CD14-positive monocyte (primary cell): ENCODE measurements around the gene ZC3H7A. TPM values are rescaled to one million over a fixed set of nuclear protein-coding genes. Genes with fewer than 3 reads are reported as not detected.
A peak's percentile ranks its signal among the peaks of the same experiment; 100 is the strongest.

ENCODE experiments used
- DNase-seq, 3 donors: peaks; one replicate each; pipeline ENCODE4 v3.0.0-alpha.2; 2011 to 2022
- H2AFZ ChIP-seq: 2 replicates; pipeline ENCODE4 v1.6.0; 2012; ENCODE audit warnings: mild to moderate bottlenecking, low read depth, low read length, inconsistent platforms; ENCODE audit not compliant: insufficient read depth, poor library complexity, severe bottlenecking
- H3K27ac ChIP-seq, 2 donors: 1 replicate in 1 of 2; 2 replicates in 1 of 2; pipeline ENCODE4 v1.5.1; 2012 to 2013; ENCODE audit warnings: low read length in 2 of 2, control low read depth in 1 of 2, inconsistent platforms in 1 of 2, low read depth in 1 of 2, mild to moderate bottlenecking in 1 of 2
- H3K27me3 ChIP-seq, 2 donors: one replicate each; pipeline versions ENCODE4 v1.6.0 to v1.6.1; 2011 to 2013; ENCODE audit warnings: low read length in 2 of 2; ENCODE audit not compliant: control insufficient read depth in 2 of 2, insufficient read depth in 2 of 2
- H3K36me3 ChIP-seq, 2 donors: replicated peaks in 1 of 2; 1 replicate in 1 of 2; 2 replicates in 1 of 2; pipeline versions ENCODE4 v1.5.1 to v1.6.1; 2012 to 2013; ENCODE audit warnings: low read length in 2 of 2, control low read depth in 1 of 2, inconsistent platforms in 1 of 2, mild to moderate bottlenecking in 1 of 2; ENCODE audit not compliant: insufficient read depth in 2 of 2, control insufficient read depth in 1 of 2
- H3K4me1 ChIP-seq, 2 donors: 1 replicate in 1 of 2; 2 replicates in 1 of 2; pipeline versions ENCODE4 v1.5.1 to v1.6.1; 2012 to 2013; ENCODE audit warnings: low read length in 2 of 2, control low read depth in 1 of 2, inconsistent platforms in 1 of 2, mild to moderate bottlenecking in 1 of 2, moderate library complexity in 1 of 2; ENCODE audit not compliant: insufficient read depth in 2 of 2, control insufficient read depth in 1 of 2
- H3K4me2 ChIP-seq: replicated peaks from 2 replicates; pipeline ENCODE3; 2012; ENCODE audit warnings: low read length, moderate library complexity, mild to moderate bottlenecking; ENCODE audit not compliant: poor library complexity, severe bottlenecking; ENCODE audit errors: extremely low read depth
- H3K4me3 ChIP-seq, 3 experiments: fragments of 200-600 bp in 1 of 3; sonication (generic) in 1 of 3; replicated peaks in 1 of 3; 1 replicate in 2 of 3; 2 replicates in 1 of 3; pipeline ENCODE4 v1.5.1; 2011 to 2013; ENCODE audit warnings: low read length in 3 of 3, mild to moderate bottlenecking in 3 of 3, control low read depth in 2 of 3, low read depth in 2 of 3, inconsistent platforms in 1 of 3, moderate library complexity in 1 of 3
- H3K79me2 ChIP-seq: 2 replicates; pipeline ENCODE4 v1.6.0; 2012; ENCODE audit warnings: mild to moderate bottlenecking, control low read depth, inconsistent platforms, low read length, moderate library complexity; ENCODE audit not compliant: insufficient read depth
- H3K9ac ChIP-seq: 2 replicates; pipeline ENCODE4 v1.6.0; 2017; ENCODE audit warnings: low read length, mild to moderate bottlenecking; ENCODE audit not compliant: insufficient read depth, poor library complexity, severe bottlenecking
- H3K9me3 ChIP-seq, 2 donors: replicated peaks in 1 of 2; 1 replicate in 1 of 2; 2 replicates in 1 of 2; pipeline versions ENCODE4 v1.5.1 to v1.6.1; 2012 to 2013; ENCODE audit warnings: low read length in 2 of 2, control low read depth in 1 of 2; ENCODE audit not compliant: control insufficient read depth in 1 of 2, insufficient read depth in 1 of 2
- H4K20me1 ChIP-seq: 2 replicates; pipeline ENCODE4 v1.6.0; 2012; ENCODE audit warnings: mild to moderate bottlenecking, low read length, control low read depth, moderate library complexity; ENCODE audit not compliant: insufficient read depth
- H3K27ac Mint-ChIP-seq, 7 donors: one replicate each; pipeline ENCODE4 v1.8.0; 2020; ENCODE audit warnings: mild to moderate bottlenecking in 7 of 7, mixed read lengths in 7 of 7, moderate library complexity in 6 of 7, inconsistent platforms in 2 of 7
- H3K27me3 Mint-ChIP-seq, 3 donors: one replicate each; pipeline ENCODE4 v1.8.0; 2021 to 2022; ENCODE audit warnings: low read depth in 3 of 3, mild to moderate bottlenecking in 3 of 3, mixed read lengths in 3 of 3, moderate library complexity in 3 of 3, inconsistent platforms in 1 of 3
- H3K36me3 Mint-ChIP-seq, 2 donors: one replicate each; pipeline ENCODE4 v1.8.0; 2020; ENCODE audit warnings: mixed read lengths in 2 of 2, inconsistent platforms in 1 of 2, mild to moderate bottlenecking in 1 of 2
- H3K4me1 Mint-ChIP-seq: one replicate; pipeline ENCODE4 v1.8.0; 2020; ENCODE audit warnings: mild to moderate bottlenecking, mixed read lengths
- H3K4me3 Mint-ChIP-seq, 2 donors: one replicate each; pipeline ENCODE4 v1.8.0; 2020; ENCODE audit warnings: mild to moderate bottlenecking in 2 of 2, mixed read lengths in 2 of 2, moderate library complexity in 1 of 2
- H3K9me3 Mint-ChIP-seq, 7 donors: one replicate each; pipeline ENCODE4 v1.8.0; 2020 to 2022; ENCODE audit warnings: mixed read lengths in 7 of 7, mild to moderate bottlenecking in 6 of 7, moderate library complexity in 6 of 7, inconsistent platforms in 2 of 7
- CTCF ChIP-seq: fragments of 200-600 bp; IDR thresholded peaks from one replicate; pipeline ENCODE4 v1.8.0; 2022; ENCODE audit warnings: antibody characterized with exemption, mild to moderate bottlenecking
- WGBS: methylation state at CpG from one replicate; pipeline ENCODE4 v1.1.5; 2013; ENCODE audit warnings: missing lambda C conversion rate; ENCODE audit not compliant: insufficient coverage; 5-methylcytosine and 5-hydroxymethylcytosine counted together
- intact Hi-C, 2 donors: fragments of 100-400 bp; cut with micrococcal nuclease; formaldehyde crosslinking; loops; one replicate each; pipeline versions ENCODE4 v1.15.0 to v1.15.1; 2023
- polyA plus RNA-seq, 3 donors: library from polyadenylated mRNA; depleted of rRNA in 1 of 3; unstranded in 2 of 3; stranded (reverse) in 1 of 3; fragments of 300-500 nt in 2 of 3; fragments of >200 nt in 1 of 3; fragmentation: Illumina TruSeq in 2 of 3; gene quantifications; 1 replicate in 2 of 3; 2 replicates in 1 of 3; pipeline ENCODE4 v1.2.3, GENCODE V29; 2012 to 2021

The ZC3H7A gene
- polyA plus RNA-seq, 3 donors: 22.6 to 62.0 (median 27.5) TPM

- intact Hi-C loops: loop anchor here (5.0 kb wide), 2 partner anchors 53 to 57 kb away; partner anchors contain the start of genes TXNDC11 (in 2 of the 2) and RSL1D1 (in 1 of the 2)
- Histone ChIP-seq H2AFZ (peak overlapping the region; percentile 58), H3K4me2 (peak overlapping the region; percentile 95), H3K27ac (peak overlapping the region; percentile 99 to 100), H3K9ac (peak overlapping the region; percentile 97), H3K27me3 (no peaks in the 10 kb centered on the region), H3K4me1 (peaks cover 52 to 62% of the 10 kb centered on the region in 2 donors), H3K79me2 (peaks cover 68% of the 10 kb centered on the region), H3K9me3 (no peaks in the 10 kb centered on the region), H4K20me1 (peaks cover 19% of the 10 kb centered on the region), H3K4me3 (peak overlapping the region; percentile 4 to 99 (median 98)), H3K36me3 (peaks cover 0 to 5% of the 10 kb centered on the region in 2 donors)
- no peak for TF ChIP-seq CTCF
- H3K4me3 Mint-ChIP-seq: peak overlapping the region; percentile 92 to 99
- peak overlapping the region; percentile 97 to 99 (median 98) for H3K27ac Mint-ChIP-seq
- peaks cover 53% of the 10 kb centered on the region for H3K4me1 Mint-ChIP-seq
- peaks cover 0 to 9% (median 0%) of the 10 kb centered on the region in 7 donors for H3K9me3 Mint-ChIP-seq
- peak; percentile 54 to 82 (median 64) for DNase-seq
- H3K27me3 Mint-ChIP-seq: peaks cover 0 to 4% (median 1%) of the 10 kb centered on the region in 3 donors
- WGBS: 62% methylated on average over 9 of the region's 14 CpGs
- peaks cover 13 to 18% of the 10 kb centered on the region in 2 donors for H3K36me3 Mint-ChIP-seq
These were observed 2.7 kb upstream of the ZC3H7A start for GRCh38 chr16:11799509-11800381.

GRCh38 chr16:11799017-11799381, 1.9 kb upstream of the ZC3H7A start:
- Histone ChIP-seq H2AFZ (no peak overlapping the region), H3K27ac (peak overlapping the region; percentile 99 to 100), H4K20me1 (peaks cover 26% of the 10 kb centered on the region), H3K9ac (peak overlapping the region; percentile 97), H3K79me2 (peaks cover 76% of the 10 kb centered on the region), H3K27me3 (no peaks in the 10 kb centered on the region), H3K4me3 (peak overlapping the region; percentile 78 to 99 (median 98)), H3K4me1 (peaks cover 55 to 67% of the 10 kb centered on the region in 2 donors), H3K4me2 (peak overlapping the region; percentile 95), H3K36me3 (peaks cover 3 to 13% of the 10 kb centered on the region in 2 donors), H3K9me3 (no peaks in the 10 kb centered on the region)
- Mint-ChIP-seq H3K27ac (peak overlapping the region; percentile 97 to 99 (median 98)), H3K27me3 (peaks cover 0 to 4% (median 1%) of the 10 kb centered on the region in 3 donors), H3K9me3 (peaks cover 0 to 9% (median 0%) of the 10 kb centered on the region in 7 donors), H3K4me1 (peaks cover 60% of the 10 kb centered on the region), H3K4me3 (peak overlapping the region; percentile 92 to 99), H3K36me3 (peaks cover 19 to 25% of the 10 kb centered on the region in 2 donors)
- no peak for DNase-seq
- no CpG with 5 or more reads among the region's 10 CpGs for WGBS
- TF ChIP-seq CTCF: no peak
- intact Hi-C loops: loop anchor here (5.0 kb wide), 2 partner anchors 53 to 57 kb away; partner anchors contain the start of genes TXNDC11 (in 2 of the 2) and RSL1D1 (in 1 of the 2)
